Fibroblast of pulmonary artery (primary cell): ENCODE results near the gene CCDC7.
"Not testable (repeated sequence)": the region's sequence is repeated elsewhere in the genome, so short reads cannot be mapped to it uniquely, and the experiment has no call there.

Experiments used
- DNase-seq: peaks from one replicate; pipeline ENCODE4 v3.0.0-alpha.2; 2010; ENCODE audit warnings: low read depth
- H3K4me3 ChIP-seq: replicated peaks from 2 replicates; pipeline ENCODE4 v1.5.1; 2011; ENCODE audit warnings: low read depth, mild to moderate bottlenecking, control low read depth, low read length, moderate library complexity
- TF ChIP-seq, protein P1 (sequence below): IDR thresholded peaks from 2 replicates; pipeline ENCODE4 v1.5.1; 2011; ENCODE audit warnings: mild to moderate bottlenecking, control low read depth, low read length, inconsistent platforms; ENCODE audit errors: missing control alignments

Gene CCDC7

GRCh38 chr10:32911285-32912016 is 465.5 kb downstream of the CCDC7 start:
- TF ChIP-seq, protein P1, sequence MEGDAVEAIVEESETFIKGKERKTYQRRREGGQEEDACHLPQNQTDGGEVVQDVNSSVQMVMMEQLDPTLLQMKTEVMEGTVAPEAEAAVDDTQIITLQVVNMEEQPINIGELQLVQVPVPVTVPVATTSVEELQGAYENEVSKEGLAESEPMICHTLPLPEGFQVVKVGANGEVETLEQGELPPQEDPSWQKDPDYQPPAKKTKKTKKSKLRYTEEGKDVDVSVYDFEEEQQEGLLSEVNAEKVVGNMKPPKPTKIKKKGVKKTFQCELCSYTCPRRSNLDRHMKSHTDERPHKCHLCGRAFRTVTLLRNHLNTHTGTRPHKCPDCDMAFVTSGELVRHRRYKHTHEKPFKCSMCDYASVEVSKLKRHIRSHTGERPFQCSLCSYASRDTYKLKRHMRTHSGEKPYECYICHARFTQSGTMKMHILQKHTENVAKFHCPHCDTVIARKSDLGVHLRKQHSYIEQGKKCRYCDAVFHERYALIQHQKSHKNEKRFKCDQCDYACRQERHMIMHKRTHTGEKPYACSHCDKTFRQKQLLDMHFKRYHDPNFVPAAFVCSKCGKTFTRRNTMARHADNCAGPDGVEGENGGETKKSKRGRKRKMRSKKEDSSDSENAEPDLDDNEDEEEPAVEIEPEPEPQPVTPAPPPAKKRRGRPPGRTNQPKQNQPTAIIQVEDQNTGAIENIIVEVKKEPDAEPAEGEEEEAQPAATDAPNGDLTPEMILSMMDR = no peak
- H3K4me3 ChIP-seq = no peak overlapping the region

DNA sequence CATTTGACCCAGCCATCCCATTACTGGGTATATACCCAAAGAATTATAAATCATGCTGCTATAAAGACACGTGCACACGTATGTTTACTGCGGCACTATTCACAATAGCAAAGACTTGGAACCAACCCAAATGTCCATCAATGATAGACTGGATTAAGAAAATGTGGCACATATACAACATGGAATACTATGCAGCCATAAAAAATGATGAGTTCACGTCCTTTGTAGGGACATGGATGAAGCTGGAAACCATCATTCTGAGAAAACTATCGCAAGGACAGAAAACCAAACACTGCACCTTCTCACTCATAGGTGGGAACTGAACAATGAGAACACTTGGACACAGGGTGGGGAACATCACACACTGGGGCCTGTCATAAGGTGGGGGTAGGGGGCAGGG is 471.9 kb downstream of the CCDC7 start:
- not testable (repeated sequence) for DNase-seq, H3K4me3 ChIP-seq

More at GRCh38 chr10:32911285-32912016, 465.5 kb downstream of the CCDC7 start:
- DNase-seq = no peak

GRCh38 chr10:32922170-32922569 is 476.2 kb downstream of the CCDC7 start:
- no peak for DNase-seq
- TF ChIP-seq, protein P1 = no peak

DNA sequence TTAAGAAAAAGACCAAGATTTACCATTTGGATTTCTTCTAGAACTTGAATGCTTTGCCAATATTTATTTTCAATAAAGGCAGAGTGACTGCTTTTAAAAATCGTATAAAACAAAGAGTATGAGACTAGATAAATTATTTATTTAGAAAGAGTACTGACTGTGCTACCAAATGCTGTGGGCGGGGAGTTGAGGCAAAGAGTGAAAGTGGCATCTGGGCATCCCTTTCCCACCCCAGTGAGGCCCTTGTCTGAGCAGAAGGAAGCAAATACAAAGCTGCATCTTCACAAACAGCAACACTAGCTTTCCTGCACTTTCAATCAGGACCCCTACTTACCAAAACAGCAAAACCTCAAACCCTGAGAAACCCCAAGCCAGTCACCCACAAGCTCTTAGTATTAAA is 477.2 kb downstream of the CCDC7 start:
- H3K4me3 ChIP-seq = no peak overlapping the region
- no peak for DNase-seq
- TF ChIP-seq, protein P1 = no peak

More at GRCh38 chr10:32922170-32922569, 476.2 kb downstream of the CCDC7 start:
- H3K4me3 ChIP-seq = no peak overlapping the region

DNA sequence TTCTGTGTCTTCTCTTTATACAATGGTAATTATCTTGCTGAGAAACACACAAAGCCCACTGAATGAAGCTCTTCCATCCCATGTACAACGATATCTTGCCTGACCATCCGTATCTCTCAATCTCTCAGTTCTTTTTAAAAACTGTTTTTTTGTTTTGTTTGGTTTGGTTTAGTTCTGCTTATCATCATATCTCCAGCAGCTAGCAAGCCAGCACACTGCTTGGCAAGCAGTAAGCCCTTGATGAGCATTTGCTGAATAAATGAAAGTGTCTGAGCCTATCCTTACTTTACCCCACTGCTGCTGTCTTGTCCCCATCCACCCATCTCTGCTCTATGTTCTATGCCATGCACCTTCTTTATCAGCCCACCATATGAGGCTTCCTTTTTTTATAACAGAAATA is 477.9 kb downstream of the CCDC7 start:
- TF ChIP-seq, protein P1 = no peak
- no peak overlapping the region for H3K4me3 ChIP-seq
- no peak for DNase-seq
